Testis (tissue), 3 donors: ENCODE results near the gene SHISA7. TPM values are rescaled to one million over a fixed set of nuclear protein-coding genes. Genes with fewer than 3 reads are reported as not detected.
A peak's percentile ranks its signal among the peaks of the same experiment; 100 is the strongest.
"Not testable (repeated sequence)": the region's sequence is repeated elsewhere in the genome, so short reads cannot be mapped to it uniquely, and the experiment has no call there.

Experiments
- DNase-seq: peaks from one replicate; pipeline ENCODE4 v3.0.0-alpha.2; 2019
- H3K27ac ChIP-seq, 2 donors: fragments of 200-600 bp; sonication (generic); one replicate each; pipeline ENCODE4 v1.5.1; 2019
- H3K27me3 ChIP-seq: fragments of 200-600 bp; sonication (generic); one replicate; pipeline ENCODE4 v1.5.1; 2019
- H3K36me3 ChIP-seq: fragments of 200-600 bp; sonication (generic); one replicate; pipeline ENCODE4 v1.5.1; 2017; ENCODE audit warnings: low read depth; ENCODE audit errors: missing control alignments
- H3K4me1 ChIP-seq: fragments of 200-600 bp; sonication (generic); one replicate; pipeline ENCODE4 v1.5.1; 2019
- H3K4me3 ChIP-seq, 2 donors: fragments of 200-600 bp; sonication (generic); one replicate each; pipeline ENCODE4 v1.5.1; 2017 to 2019
- H3K9me3 ChIP-seq: fragments of 200-600 bp; sonication (generic); one replicate; pipeline ENCODE4 v1.5.1; 2017
- POLR2A ChIP-seq: fragments of 450-650 bp; IDR thresholded peaks from one replicate; pipeline ENCODE4 v1.6.1; 2017; ENCODE audit warnings: antibody characterized with exemption, mild to moderate bottlenecking, moderate library complexity
- WGBS, 2 donors: methylation state at CpG; one replicate each; pipeline ENCODE4 v1.1.5; 2018; 5-methylcytosine and 5-hydroxymethylcytosine counted together
- intact Hi-C: fragments of 100-400 bp; cut with DNase I; formaldehyde crosslinking; loops from one replicate; pipeline ENCODE4 v1.15.1; 2023; ENCODE audit warnings: low total_unique reads
- polyA plus RNA-seq: library from polyadenylated mRNA; stranded (reverse); fragments of 350-450 nt; fragmentation: Illumina TruSeq; extraction: RNeasy Lipid Tissue Mini Kit (QIAGEN cat#74804); gene quantifications from one replicate; pipeline ENCODE4 v1.2.3, GENCODE V29; 2014; ENCODE audit warnings: low read depth, low replicate concordance; ENCODE audit not compliant: insufficient read depth
- total RNA-seq, 2 donors: library from RNA; depleted of rRNA; stranded (reverse); fragments of >200 nt; gene quantifications; one replicate each; pipeline ENCODE4 v1.2.3, GENCODE V29; 2016
- TF ChIP-seq, protein P1 (sequence below), 3 experiments: fragments of 450-650 bp in 2 of 3; fragments of 200-600 bp in 1 of 3; sonication (generic) in 1 of 3; IDR thresholded peaks; one replicate each; pipeline ENCODE4 v1.5.1; 2016 to 2019; ENCODE audit warnings: antibody characterized with exemption in 3 of 3, mild to moderate bottlenecking in 2 of 3, moderate library complexity in 1 of 3

The SHISA7 gene
- total and polyA plus RNA-seq, 3 donors from 2014 or later, result 0.43 to 1.0 (median 0.45) TPM

DNA sequence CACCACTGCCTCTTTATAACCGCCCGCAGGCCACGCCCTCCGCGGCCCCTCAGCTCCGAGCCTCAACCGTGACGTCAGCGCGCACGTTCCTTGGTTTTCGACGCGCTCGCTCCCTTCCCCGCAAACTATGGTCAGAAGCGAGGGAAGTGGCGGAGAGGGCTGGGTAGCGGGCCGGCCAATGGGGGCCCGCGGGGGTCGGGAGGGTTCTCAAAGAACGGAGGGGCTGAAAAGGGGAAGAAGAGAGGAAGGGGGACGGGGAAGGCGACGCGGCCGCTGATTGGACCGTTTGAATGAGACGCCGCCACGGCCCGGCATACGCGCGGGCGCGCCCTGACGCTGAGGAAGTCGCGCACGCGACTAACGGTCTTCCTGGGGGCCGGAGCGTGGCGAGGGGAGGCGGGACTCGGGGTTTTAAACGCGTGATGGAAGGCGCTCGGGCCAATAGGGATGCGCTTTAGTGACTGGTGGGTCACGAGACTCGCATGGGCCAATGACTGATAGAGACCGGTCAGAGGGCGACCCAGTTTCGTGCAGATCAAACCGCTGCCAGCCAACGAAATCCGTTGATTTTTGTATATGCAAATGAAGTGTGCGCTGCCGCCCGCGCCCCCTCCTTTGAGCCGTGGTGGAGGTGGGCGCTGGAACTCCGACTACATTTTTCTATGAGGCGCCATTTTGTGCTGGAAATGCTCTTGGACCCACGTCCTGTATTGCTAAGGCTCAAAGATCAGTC is 35.1 kb downstream of the SHISA7 start:
- H3K4me3 ChIP-seq, result peak overlapping the region; percentile 86 to 98
- H3K9me3 ChIP-seq, result no peaks in the 10 kb centered on the region
- intact Hi-C loops, result no loop called here
- WGBS, 2 donors, result 0% methylated on average over 47 to 61 of the region's 72 CpGs
- peak overlapping the region; percentile 99 to 100 for H3K27ac ChIP-seq
- no peaks in the 10 kb centered on the region for H3K27me3 ChIP-seq
- peak; percentile 100 for DNase-seq
- H3K4me1 ChIP-seq, result peaks cover 19% of the 10 kb centered on the region
- no peak for TF ChIP-seq POLR2A
- TF ChIP-seq, protein P1, sequence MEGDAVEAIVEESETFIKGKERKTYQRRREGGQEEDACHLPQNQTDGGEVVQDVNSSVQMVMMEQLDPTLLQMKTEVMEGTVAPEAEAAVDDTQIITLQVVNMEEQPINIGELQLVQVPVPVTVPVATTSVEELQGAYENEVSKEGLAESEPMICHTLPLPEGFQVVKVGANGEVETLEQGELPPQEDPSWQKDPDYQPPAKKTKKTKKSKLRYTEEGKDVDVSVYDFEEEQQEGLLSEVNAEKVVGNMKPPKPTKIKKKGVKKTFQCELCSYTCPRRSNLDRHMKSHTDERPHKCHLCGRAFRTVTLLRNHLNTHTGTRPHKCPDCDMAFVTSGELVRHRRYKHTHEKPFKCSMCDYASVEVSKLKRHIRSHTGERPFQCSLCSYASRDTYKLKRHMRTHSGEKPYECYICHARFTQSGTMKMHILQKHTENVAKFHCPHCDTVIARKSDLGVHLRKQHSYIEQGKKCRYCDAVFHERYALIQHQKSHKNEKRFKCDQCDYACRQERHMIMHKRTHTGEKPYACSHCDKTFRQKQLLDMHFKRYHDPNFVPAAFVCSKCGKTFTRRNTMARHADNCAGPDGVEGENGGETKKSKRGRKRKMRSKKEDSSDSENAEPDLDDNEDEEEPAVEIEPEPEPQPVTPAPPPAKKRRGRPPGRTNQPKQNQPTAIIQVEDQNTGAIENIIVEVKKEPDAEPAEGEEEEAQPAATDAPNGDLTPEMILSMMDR (IDR thresholded peaks at IDR 0.05), result no peak
- H3K36me3 ChIP-seq, result no peaks in the 10 kb centered on the region

DNA sequence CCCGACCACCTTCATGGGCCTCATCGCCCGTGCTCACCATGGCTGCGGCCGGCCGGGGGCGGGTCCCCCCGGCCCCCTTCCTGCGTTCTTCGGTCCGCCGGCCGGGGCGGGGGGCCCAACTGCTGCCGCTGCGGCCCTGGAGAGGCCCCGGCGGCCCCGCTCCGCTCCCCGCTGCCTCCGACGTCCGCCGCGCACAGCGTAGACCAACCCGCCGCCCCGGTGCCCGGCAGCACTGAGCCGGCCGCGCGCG is 35.6 kb downstream of the SHISA7 start, which contains the start of gene UBE2S:
UBE2S (minus strand) TSS at position 239 of the 250 bp plus-strand sequence; CDS start at position 40, 199 bp downstream.
- 8% methylated on average over 15 of the region's 36 CpGs; no CpG with 5 or more reads in 1 of the 2 donors for WGBS, 2 donors
- Histone ChIP-seq H3K27ac (peak within 1 kb of the TSS; percentile 99 to 100), H3K4me3 (peak within 1 kb of the TSS; percentile 86 to 98), H3K4me1 (peaks cover 21% of the 10 kb centered on the region)
- intact Hi-C loops, H3K36me3 ChIP-seq, H3K27me3 ChIP-seq, H3K9me3 ChIP-seq, DNase-seq: not testable (repeated sequence)
- TF ChIP-seq POLR2A, result peak; percentile 89

DNA sequence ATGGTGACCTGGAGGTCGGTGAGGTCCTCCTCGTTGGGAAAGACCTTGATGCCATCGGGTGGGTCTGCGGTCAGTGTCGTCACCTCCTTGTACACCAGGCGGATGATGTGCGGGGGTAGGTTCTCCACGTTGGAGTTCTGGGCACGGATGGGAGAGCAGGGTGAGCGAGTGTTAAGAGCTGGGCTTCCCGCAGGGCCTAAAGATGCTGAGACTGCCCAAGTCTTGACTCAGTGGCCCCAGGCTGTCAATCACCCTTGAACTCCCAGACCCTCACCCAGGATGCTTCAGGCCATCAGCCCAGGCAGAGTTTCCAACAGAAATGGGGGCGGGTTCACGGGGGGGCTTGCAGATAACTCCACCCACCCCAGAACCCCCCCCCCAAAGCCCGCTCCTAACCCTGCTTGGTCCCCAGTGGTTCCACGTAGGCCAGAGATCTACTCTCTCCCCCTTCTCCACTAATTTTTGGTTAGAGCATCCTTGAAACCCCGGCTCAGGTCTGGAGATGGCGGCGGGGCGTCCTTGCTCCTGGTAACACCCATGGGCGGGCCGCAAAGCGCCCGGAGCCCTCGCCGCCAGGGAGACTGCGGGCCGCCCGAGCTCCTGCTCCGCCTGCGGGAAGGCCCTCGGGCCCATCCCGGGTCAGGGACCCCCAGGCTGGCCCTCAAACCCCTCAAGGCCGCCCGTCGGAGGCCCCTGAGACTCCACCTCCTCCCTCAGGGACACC is 36.1 kb downstream of the SHISA7 start:
- TF ChIP-seq POLR2A, result no peak
- TF ChIP-seq, protein P1 (IDR thresholded peaks at IDR 0.05), result no peak
- H3K9me3 ChIP-seq, result no peaks in the 10 kb centered on the region
- H3K4me3 ChIP-seq, result peak overlapping the region; percentile 86 to 98
- no peaks in the 10 kb centered on the region for H3K36me3 ChIP-seq
- intact Hi-C loops, result no loop called here
- peak overlapping the region; percentile 99 to 100 for H3K27ac ChIP-seq
- H3K27me3 ChIP-seq, result no peaks in the 10 kb centered on the region
- H3K4me1 ChIP-seq, result peaks cover 24% of the 10 kb centered on the region
- 5% methylated on average over 35 of the region's 35 CpGs; no CpG with 5 or more reads in 1 of the 2 donors for WGBS, 2 donors
- DNase-seq, result no peak

DNA sequence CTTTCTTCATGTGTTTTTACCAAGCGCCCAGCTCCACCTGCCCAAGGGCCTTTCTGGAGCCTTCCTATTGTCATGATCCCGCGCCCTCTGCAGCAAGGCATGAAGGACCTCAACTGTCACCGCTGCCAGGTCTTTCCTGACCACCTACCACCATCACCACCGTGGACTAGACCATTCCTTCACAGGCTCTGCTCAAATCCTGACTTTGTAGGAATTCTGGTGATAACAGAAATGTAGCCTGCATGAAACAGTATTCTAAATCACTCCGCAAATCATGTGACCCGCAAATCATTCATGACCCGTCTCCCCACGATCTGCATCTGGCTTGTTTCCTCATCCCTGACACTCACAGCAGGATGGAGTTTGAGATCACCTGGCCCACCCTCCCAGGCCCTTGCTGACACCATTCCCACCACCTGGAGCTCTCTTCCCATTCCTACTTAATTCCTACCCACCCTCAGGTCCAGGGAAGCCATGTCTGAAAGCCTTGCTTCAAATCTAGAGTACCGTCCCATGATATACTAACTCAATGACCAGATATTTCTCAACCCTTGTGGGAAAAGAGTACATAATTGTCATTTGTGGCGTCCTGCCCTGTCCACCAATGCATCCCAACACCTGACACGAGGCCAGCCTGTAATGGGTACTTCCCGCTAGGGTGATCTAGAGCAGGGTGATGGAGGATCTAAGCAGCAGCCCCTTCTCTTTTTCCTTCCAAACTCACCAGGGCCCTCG is 36.8 kb downstream of the SHISA7 start:
- H3K36me3 ChIP-seq, result no peaks in the 10 kb centered on the region
- TF ChIP-seq POLR2A, result no peak
- TF ChIP-seq, protein P1 (IDR thresholded peaks at IDR 0.05), result no peak
- H3K9me3 ChIP-seq, result no peaks in the 10 kb centered on the region
- intact Hi-C loops, result no loop called here
- H3K4me3 ChIP-seq, result peak overlapping the region in 1 of 2 donors; percentile 86
- H3K4me1 ChIP-seq, result peaks cover 24% of the 10 kb centered on the region
- DNase-seq, result no peak
- H3K27ac ChIP-seq, result peak overlapping the region in 1 of 2 donors; percentile 100
- no peaks in the 10 kb centered on the region for H3K27me3 ChIP-seq
- WGBS, 2 donors, result 77 to 81% methylated on average over 10 to 14 of the region's 14 CpGs

DNA sequence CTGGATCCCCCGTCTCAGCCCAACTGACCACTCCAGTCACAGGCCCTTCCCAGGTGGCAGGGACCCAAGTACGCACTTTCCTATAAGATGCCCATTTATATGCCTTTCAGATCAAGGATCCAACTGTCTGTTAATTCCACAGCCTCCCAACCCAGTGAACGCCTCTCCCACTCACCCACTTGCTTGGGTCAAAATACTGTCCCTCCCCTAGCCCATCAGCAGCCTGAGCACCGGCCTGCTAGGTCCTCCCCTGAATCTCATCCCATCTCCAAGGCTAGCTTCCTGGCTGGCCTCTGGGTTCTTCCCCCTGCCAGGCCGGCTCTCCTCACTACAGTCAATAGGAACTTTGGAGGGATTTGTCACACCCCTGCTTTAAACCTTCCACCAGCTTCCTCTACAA is 37.5 kb downstream of the SHISA7 start:
- 83 to 87% methylated on average over 5 of the region's 5 CpGs for WGBS, 2 donors
- Histone ChIP-seq H3K4me3 (no peak overlapping the region), H3K27ac (no peak overlapping the region), H3K27me3 (no peaks in the 10 kb centered on the region), H3K9me3 (no peaks in the 10 kb centered on the region), H3K36me3 (no peaks in the 10 kb centered on the region), H3K4me1 (peaks cover 24% of the 10 kb centered on the region)
- no peak for DNase-seq
- no peak for TF ChIP-seq POLR2A
- TF ChIP-seq, protein P1 (IDR thresholded peaks at IDR 0.05), result no peak
- intact Hi-C loops, result no loop called here
